ENCODE data around the gene CELSR1. TPM values are rescaled to one million over a fixed set of nuclear protein-coding genes. Genes with fewer than 3 reads are reported as not detected.

Gene CELSR1
- total RNA-seq, 2 experiments from 2014 or later = 0.31 to 0.33 TPM

- Mint-ChIP-seq H3K9me3 (no peaks in the 10 kb centered on the region), H3K4me3 (no peak overlapping the region), H3K27me3 (no peaks in the 10 kb centered on the region), H3K27ac (no peak overlapping the region), H3K36me3 (no peaks in the 10 kb centered on the region), H3K4me1 (no peaks in the 10 kb centered on the region)
- no peak for ATAC-seq (ENCODE audit: low read depth)
- POLR2A ChIA-PET = no interaction called here
- DNase-seq = no peak
Measured at GRCh38 chr22:46461566-46462180, 75.7 kb downstream of the CELSR1 start.

- no peaks in the 10 kb centered on the region for H3K4me1 Mint-ChIP-seq
- no peaks in the 10 kb centered on the region for H3K9me3 Mint-ChIP-seq
- POLR2A ChIA-PET = no interaction called here
- no peak for ATAC-seq (ENCODE audit: low read depth)
- no peaks in the 10 kb centered on the region for H3K27me3 Mint-ChIP-seq
- H3K36me3 Mint-ChIP-seq = no peaks in the 10 kb centered on the region
- no peak overlapping the region for H3K27ac Mint-ChIP-seq
- DNase-seq = no peak
- no peak overlapping the region for H3K4me3 Mint-ChIP-seq
Measured at GRCh38 chr22:46460857-46461256, 76.6 kb downstream of the CELSR1 start.

- POLR2A ChIA-PET = no interaction called here
- no peaks in the 10 kb centered on the region for H3K4me1 Mint-ChIP-seq
- no peak overlapping the region for H3K4me3 Mint-ChIP-seq
- no peaks in the 10 kb centered on the region for H3K27me3 Mint-ChIP-seq
- DNase-seq (no peak), ATAC-seq (ENCODE audit: low read depth) (no peak)
- no peak overlapping the region for H3K27ac Mint-ChIP-seq
- H3K36me3 Mint-ChIP-seq = no peaks in the 10 kb centered on the region
- no peaks in the 10 kb centered on the region for H3K9me3 Mint-ChIP-seq
Measured at GRCh38 chr22:46459347-46460065, 77.9 kb downstream of the CELSR1 start.

GRCh38 chr22:46458525-46458924, 78.9 kb downstream of the CELSR1 start:
- ATAC-seq (ENCODE audit: low read depth) (no peak), DNase-seq (no peak)
- no peaks in the 10 kb centered on the region for H3K4me1 Mint-ChIP-seq
- POLR2A ChIA-PET = no interaction called here
- no peaks in the 10 kb centered on the region for H3K27me3 Mint-ChIP-seq
- H3K9me3 Mint-ChIP-seq = no peaks in the 10 kb centered on the region
- H3K27ac Mint-ChIP-seq = no peak overlapping the region
- H3K4me3 Mint-ChIP-seq = no peak overlapping the region
- H3K36me3 Mint-ChIP-seq = no peaks in the 10 kb centered on the region

- ATAC-seq (ENCODE audit: low read depth) = no peak
- no peaks in the 10 kb centered on the region for H3K36me3 Mint-ChIP-seq
- DNase-seq = no peak
- no peaks in the 10 kb centered on the region for H3K27me3 Mint-ChIP-seq
- no peak overlapping the region for H3K27ac Mint-ChIP-seq
- POLR2A ChIA-PET = no interaction called here
- H3K4me1 Mint-ChIP-seq = no peaks in the 10 kb centered on the region
- no peaks in the 10 kb centered on the region for H3K9me3 Mint-ChIP-seq
- H3K4me3 Mint-ChIP-seq = no peak overlapping the region
Measured at GRCh38 chr22:46457502-46458488, 79.6 kb downstream of the CELSR1 start.

- H3K36me3 Mint-ChIP-seq = no peaks in the 10 kb centered on the region
- ATAC-seq (ENCODE audit: low read depth) = no peak
- no peaks in the 10 kb centered on the region for H3K4me1 Mint-ChIP-seq
Measured at GRCh38 chr22:46456818-46457163, 80.6 kb downstream of the CELSR1 start.

GRCh38 chr22:46455446-46455845, 82.0 kb downstream of the CELSR1 start:
- ATAC-seq (ENCODE audit: low read depth) (no peak), DNase-seq (no peak)
- POLR2A ChIA-PET = no interaction called here
- Mint-ChIP-seq H3K9me3 (no peaks in the 10 kb centered on the region), H3K27ac (no peak overlapping the region), H3K27me3 (no peaks in the 10 kb centered on the region), H3K36me3 (no peaks in the 10 kb centered on the region), H3K4me3 (no peak overlapping the region), H3K4me1 (no peaks in the 10 kb centered on the region)

More at GRCh38 chr22:46456818-46457163, 80.6 kb downstream of the CELSR1 start:
- H3K4me3 Mint-ChIP-seq = no peak overlapping the region
- POLR2A ChIA-PET = no interaction called here
- no peaks in the 10 kb centered on the region for H3K27me3 Mint-ChIP-seq
- H3K9me3 Mint-ChIP-seq = no peaks in the 10 kb centered on the region
- no peak for DNase-seq
- no peak overlapping the region for H3K27ac Mint-ChIP-seq

GRCh38 chr22:46454504-46455269, 82.7 kb downstream of the CELSR1 start:
- Mint-ChIP-seq H3K4me1 (no peaks in the 10 kb centered on the region), H3K27me3 (no peaks in the 10 kb centered on the region), H3K36me3 (no peaks in the 10 kb centered on the region), H3K27ac (no peak overlapping the region), H3K9me3 (no peaks in the 10 kb centered on the region), H3K4me3 (no peak overlapping the region)
- DNase-seq = no peak
- POLR2A ChIA-PET = no interaction called here
- ATAC-seq (ENCODE audit: low read depth) = no peak

- no peak for DNase-seq
- POLR2A ChIA-PET = no interaction called here
- no peak overlapping the region for H3K27ac Mint-ChIP-seq
- no peaks in the 10 kb centered on the region for H3K9me3 Mint-ChIP-seq
- no peak overlapping the region for H3K4me3 Mint-ChIP-seq
- ATAC-seq (ENCODE audit: low read depth) = no peak
- no peaks in the 10 kb centered on the region for H3K36me3 Mint-ChIP-seq
- no peaks in the 10 kb centered on the region for H3K4me1 Mint-ChIP-seq
- H3K27me3 Mint-ChIP-seq = no peaks in the 10 kb centered on the region
Measured at GRCh38 chr22:46453829-46454503, 83.5 kb downstream of the CELSR1 start.

GRCh38 chr22:46453006-46453828, 84.2 kb downstream of the CELSR1 start:
- H3K27ac Mint-ChIP-seq = no peak overlapping the region
- no peaks in the 10 kb centered on the region for H3K27me3 Mint-ChIP-seq
- no peak overlapping the region for H3K4me3 Mint-ChIP-seq
- H3K4me1 Mint-ChIP-seq = no peaks in the 10 kb centered on the region
- DNase-seq (no peak), ATAC-seq (ENCODE audit: low read depth) (no peak)
- POLR2A ChIA-PET = no interaction called here
- no peaks in the 10 kb centered on the region for H3K9me3 Mint-ChIP-seq
- no peaks in the 10 kb centered on the region for H3K36me3 Mint-ChIP-seq

- Mint-ChIP-seq H3K36me3 (no peaks in the 10 kb centered on the region), H3K27ac (no peak overlapping the region), H3K9me3 (no peaks in the 10 kb centered on the region), H3K4me3 (no peak overlapping the region), H3K4me1 (no peaks in the 10 kb centered on the region), H3K27me3 (no peaks in the 10 kb centered on the region)
- DNase-seq = no peak
- POLR2A ChIA-PET = no interaction called here
- ATAC-seq (ENCODE audit: low read depth) = no peak
Measured at GRCh38 chr22:46452195-46453005, 85.0 kb downstream of the CELSR1 start.

GRCh38 chr22:46451741-46452140, 85.7 kb downstream of the CELSR1 start:
- H3K4me1 Mint-ChIP-seq = no peaks in the 10 kb centered on the region
- no peaks in the 10 kb centered on the region for H3K9me3 Mint-ChIP-seq
- H3K27me3 Mint-ChIP-seq = no peaks in the 10 kb centered on the region
- ATAC-seq (ENCODE audit: low read depth) (no peak), DNase-seq (no peak)
- POLR2A ChIA-PET = no interaction called here
- no peak overlapping the region for H3K27ac Mint-ChIP-seq
- H3K36me3 Mint-ChIP-seq = no peaks in the 10 kb centered on the region
- H3K4me3 Mint-ChIP-seq = no peak overlapping the region

Measured in activated naive CD8-positive, alpha-beta T cell treated with anti-CD3 and anti-CD28 coated beads, Interleukin-2, amount 10 ng/mL, durations not matched to agents 7 days and 5 days (primary cell).